Suprapubic skin (tissue), 4 donors: Measurements from ENCODE around the gene RAB26. TPM values are rescaled to one million over a fixed set of nuclear protein-coding genes. Genes with fewer than 3 reads are reported as not detected.
A peak's percentile ranks its signal among the peaks of the same experiment; 100 is the strongest.

Experiments
- DNase-seq, 2 donors: peaks; one replicate each; pipeline ENCODE4 v3.0.0-alpha.2; 2019; ENCODE audit warnings: low spot score in 2 of 2
- H3K27ac ChIP-seq: fragments of 200-600 bp; sonication (generic); one replicate; pipeline ENCODE4 v1.5.1; 2019
- H3K27me3 ChIP-seq: fragments of 200-600 bp; sonication (generic); one replicate; pipeline ENCODE4 v1.5.1; 2019
- H3K36me3 ChIP-seq: fragments of 200-600 bp; sonication (generic); one replicate; pipeline ENCODE4 v1.5.1; 2019
- H3K4me1 ChIP-seq: fragments of 200-600 bp; sonication (generic); one replicate; pipeline ENCODE4 v1.5.1; 2019
- H3K4me3 ChIP-seq: fragments of 200-600 bp; sonication (generic); one replicate; pipeline ENCODE4 v1.5.1; 2019; ENCODE audit warnings: mild to moderate bottlenecking
- H3K9me3 ChIP-seq: fragments of 200-600 bp; sonication (generic); one replicate; pipeline ENCODE4 v1.5.1; 2019
- EP300 ChIP-seq: sonication (generic); formaldehyde crosslinking; IDR thresholded peaks from one replicate; pipeline ENCODE4 v1.6.1; 2017; ENCODE audit warnings: antibody characterized with exemption
- POLR2A ChIP-seq, 2 donors: fragments of 450-650 bp; IDR thresholded peaks; one replicate each; pipeline ENCODE4 v1.6.1; 2017; ENCODE audit warnings: antibody characterized with exemption in 2 of 2, mild to moderate bottlenecking in 2 of 2, moderate library complexity in 2 of 2
- POLR2AphosphoS5 ChIP-seq, 3 donors: sonication (generic); formaldehyde crosslinking; IDR thresholded peaks; one replicate each; pipeline ENCODE4 v1.6.1; 2017; ENCODE audit warnings: antibody characterized with exemption in 3 of 3
- WGBS: methylation state at CpG from one replicate; pipeline ENCODE4 v1.1.5; 2018; 5-methylcytosine and 5-hydroxymethylcytosine counted together
- total RNA-seq, 4 donors: library from RNA; depleted of rRNA; stranded (reverse); fragments of >200 nt; gene quantifications; one replicate each; pipeline ENCODE4 v1.1.0, GENCODE V29; 2016
- TF ChIP-seq, protein P1 (sequence below), 2 donors: fragments of 200-600 bp in 1 of 2; fragments of 450-650 bp in 1 of 2; sonication (generic) in 1 of 2; IDR thresholded peaks; one replicate each; pipeline ENCODE4 v1.5.1; 2016 to 2019; ENCODE audit warnings: antibody characterized with exemption in 2 of 2, mild to moderate bottlenecking in 1 of 2, moderate library complexity in 1 of 2

The RAB26 gene
- total RNA-seq, 4 donors from 2014 or later: 0.64 to 3.0 (median 1.4) TPM

DNA sequence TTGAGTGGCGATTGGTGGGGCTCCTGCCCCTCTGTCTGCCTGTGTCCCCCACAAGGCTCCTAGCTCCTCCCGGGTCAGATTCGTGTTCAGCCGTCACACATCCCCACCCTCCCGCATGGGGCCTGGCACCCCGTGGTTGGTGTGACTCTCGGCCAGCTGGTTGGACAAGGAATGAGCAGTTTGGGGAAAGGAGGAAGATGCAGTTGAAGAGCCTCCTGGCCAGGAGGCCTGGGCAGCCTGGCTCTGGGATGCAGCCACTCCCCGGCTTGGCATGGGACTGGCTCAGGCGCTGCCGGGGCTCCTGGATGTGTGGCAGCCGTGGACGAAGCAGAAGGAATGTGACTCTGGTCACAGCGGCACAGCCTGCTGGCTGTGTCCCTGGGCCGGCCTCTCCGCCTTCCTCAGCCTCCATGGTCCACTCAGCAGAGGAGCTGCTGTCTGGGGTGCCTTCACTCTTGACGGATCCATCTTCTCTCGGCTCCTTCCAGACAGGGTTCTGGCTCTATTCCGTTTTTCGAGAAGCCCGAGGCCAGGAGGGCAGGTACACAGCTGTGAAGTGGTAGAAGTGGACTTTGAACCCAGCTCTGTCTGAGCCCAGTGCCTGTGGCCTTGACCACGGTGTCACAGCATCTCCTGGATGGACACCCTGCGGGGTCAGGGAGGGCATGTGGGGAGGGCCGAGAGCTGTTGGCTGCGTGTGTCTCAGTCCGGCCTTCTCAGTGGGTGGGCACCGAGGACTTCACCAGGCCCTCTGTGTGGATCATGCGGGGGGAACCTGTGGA is 9.2 kb downstream of the RAB26 start:
- Histone ChIP-seq H3K4me1 (peaks cover 86% of the 10 kb centered on the region), H3K9me3 (no peaks in the 10 kb centered on the region), H3K27ac (peak overlapping the region; percentile 91), H3K4me3 (peak overlapping the region; percentile 72), H3K36me3 (no peaks in the 10 kb centered on the region), H3K27me3 (no peaks in the 10 kb centered on the region)
- 65% methylated on average over 12 of the region's 27 CpGs for WGBS
- no peak for DNase-seq
- TF ChIP-seq EP300: no peak
- no peak for TF ChIP-seq POLR2AphosphoS5 (IDR thresholded peaks at IDR 0.05)
- TF ChIP-seq, protein P1, sequence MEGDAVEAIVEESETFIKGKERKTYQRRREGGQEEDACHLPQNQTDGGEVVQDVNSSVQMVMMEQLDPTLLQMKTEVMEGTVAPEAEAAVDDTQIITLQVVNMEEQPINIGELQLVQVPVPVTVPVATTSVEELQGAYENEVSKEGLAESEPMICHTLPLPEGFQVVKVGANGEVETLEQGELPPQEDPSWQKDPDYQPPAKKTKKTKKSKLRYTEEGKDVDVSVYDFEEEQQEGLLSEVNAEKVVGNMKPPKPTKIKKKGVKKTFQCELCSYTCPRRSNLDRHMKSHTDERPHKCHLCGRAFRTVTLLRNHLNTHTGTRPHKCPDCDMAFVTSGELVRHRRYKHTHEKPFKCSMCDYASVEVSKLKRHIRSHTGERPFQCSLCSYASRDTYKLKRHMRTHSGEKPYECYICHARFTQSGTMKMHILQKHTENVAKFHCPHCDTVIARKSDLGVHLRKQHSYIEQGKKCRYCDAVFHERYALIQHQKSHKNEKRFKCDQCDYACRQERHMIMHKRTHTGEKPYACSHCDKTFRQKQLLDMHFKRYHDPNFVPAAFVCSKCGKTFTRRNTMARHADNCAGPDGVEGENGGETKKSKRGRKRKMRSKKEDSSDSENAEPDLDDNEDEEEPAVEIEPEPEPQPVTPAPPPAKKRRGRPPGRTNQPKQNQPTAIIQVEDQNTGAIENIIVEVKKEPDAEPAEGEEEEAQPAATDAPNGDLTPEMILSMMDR (IDR thresholded peaks at IDR 0.05): no peak
- TF ChIP-seq POLR2A (IDR thresholded peaks at IDR 0.05): no peak

DNA sequence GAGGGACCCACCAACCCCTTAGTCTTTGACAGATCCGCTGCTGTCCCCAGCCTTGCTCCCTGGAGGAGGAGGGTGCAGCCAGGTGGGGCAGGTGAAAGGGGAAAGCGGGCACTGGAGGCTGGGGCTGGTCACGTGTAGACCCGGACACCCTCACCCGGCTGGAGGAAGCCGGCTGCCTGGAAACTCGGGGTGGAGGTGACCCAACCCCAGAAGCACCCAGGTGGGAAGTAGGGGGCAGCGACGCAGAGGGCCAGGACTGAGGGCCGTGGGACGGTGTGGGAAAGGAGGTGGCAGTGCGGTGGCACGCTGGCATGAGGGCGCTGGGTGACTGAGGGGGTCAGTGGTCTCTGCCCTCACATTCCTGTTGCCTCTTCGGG is 9.8 kb downstream of the RAB26 start:
- peak overlapping the region; percentile 72 for H3K4me3 ChIP-seq
- H3K4me1 ChIP-seq: peaks cover 86% of the 10 kb centered on the region
- peak overlapping the region; percentile 91 for H3K27ac ChIP-seq
- no peaks in the 10 kb centered on the region for H3K36me3 ChIP-seq
- DNase-seq: no peak
- WGBS: 89% methylated on average over 15 of the region's 15 CpGs
- no peaks in the 10 kb centered on the region for H3K27me3 ChIP-seq
- H3K9me3 ChIP-seq: no peaks in the 10 kb centered on the region
- no peak for TF ChIP-seq EP300
- no peak for TF ChIP-seq POLR2AphosphoS5 (IDR thresholded peaks at IDR 0.05)
- TF ChIP-seq, protein P1 (IDR thresholded peaks at IDR 0.05): no peak
- TF ChIP-seq POLR2A (IDR thresholded peaks at IDR 0.05): no peak

DNA sequence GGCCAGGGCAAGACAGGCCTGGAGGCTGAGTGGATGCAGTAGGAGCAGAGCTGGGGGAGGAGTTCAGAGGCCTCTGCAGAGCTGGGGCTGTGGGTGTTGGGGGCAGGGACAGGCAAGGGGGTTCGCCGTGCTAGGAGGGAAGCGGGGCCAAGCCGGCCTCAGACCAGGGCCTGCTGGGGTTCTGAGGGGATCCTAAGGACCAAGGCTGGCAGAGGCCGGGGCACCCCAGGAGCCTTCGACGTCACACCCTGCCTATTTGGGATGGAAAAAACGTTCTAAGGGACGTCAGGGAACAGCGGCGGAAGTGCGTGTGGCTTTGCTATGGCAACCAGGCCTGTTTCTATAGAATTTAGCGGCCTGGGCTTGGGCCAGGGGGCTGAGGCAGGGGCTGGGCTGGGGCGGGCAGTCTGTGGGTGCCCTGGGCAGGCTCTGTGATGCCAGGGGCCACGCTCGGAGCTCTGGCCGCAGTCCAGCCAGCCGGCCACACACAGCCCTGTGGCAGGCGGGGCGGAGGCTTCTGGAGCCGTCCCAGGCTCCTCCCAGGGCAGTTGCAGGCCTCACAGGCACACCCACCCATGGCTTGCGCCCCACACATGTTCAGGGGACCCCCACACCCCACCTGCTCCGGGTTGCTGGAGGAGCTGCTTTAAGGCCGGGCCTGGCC is 10.9 kb downstream of the RAB26 start:
- H3K4me3 ChIP-seq: peak overlapping the region; percentile 36
- TF ChIP-seq POLR2AphosphoS5 (IDR thresholded peaks at IDR 0.05): peak in 1 of 3 donors; percentile 21
- TF ChIP-seq EP300: no peak
- TF ChIP-seq POLR2A (IDR thresholded peaks at IDR 0.05): no peak
- TF ChIP-seq, protein P1 (IDR thresholded peaks at IDR 0.05): no peak
- H3K36me3 ChIP-seq: no peaks in the 10 kb centered on the region
- H3K9me3 ChIP-seq: no peaks in the 10 kb centered on the region
- no peaks in the 10 kb centered on the region for H3K27me3 ChIP-seq
- H3K27ac ChIP-seq: peak overlapping the region; percentile 91
- no peak for DNase-seq
- 22% methylated on average over 17 of the region's 24 CpGs for WGBS
- peaks cover 84% of the 10 kb centered on the region for H3K4me1 ChIP-seq

DNA sequence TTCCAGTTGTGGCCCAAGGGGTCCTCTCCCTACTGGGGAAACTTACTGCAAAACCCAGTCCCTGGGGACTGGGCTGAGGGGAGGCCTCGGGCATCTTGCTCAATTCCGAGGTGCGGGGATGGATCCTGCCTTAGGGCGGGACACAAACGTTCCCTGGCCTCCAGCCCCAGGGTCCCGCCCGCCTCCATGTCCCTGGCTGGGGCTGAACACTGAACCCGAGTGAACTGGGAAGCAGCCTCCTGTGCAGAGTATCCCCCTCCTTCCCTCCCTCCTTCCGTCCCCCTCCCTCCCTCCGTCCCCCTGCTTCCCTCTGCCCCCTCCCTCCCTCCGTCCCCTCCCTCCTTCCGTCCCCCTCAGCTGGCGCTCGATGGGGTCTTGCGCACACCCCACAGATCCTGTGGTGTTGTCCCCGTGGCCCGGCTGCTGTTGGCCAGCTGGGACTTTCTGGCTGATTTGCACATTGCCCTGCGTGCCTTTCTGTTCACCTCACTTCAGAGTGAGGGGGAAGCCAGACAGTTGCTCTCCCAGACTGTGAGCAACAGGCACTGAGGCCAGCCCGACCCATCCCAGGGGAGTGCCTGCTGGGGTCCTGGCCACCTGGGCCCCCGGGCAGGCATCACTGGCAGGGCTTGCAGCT is 12.6 kb downstream of the RAB26 start:
- Histone ChIP-seq H3K4me3 (peak overlapping the region; percentile 1), H3K27ac (peak overlapping the region; percentile 90), H3K9me3 (no peaks in the 10 kb centered on the region), H3K36me3 (peaks cover 5% of the 10 kb centered on the region), H3K4me1 (peaks cover 78% of the 10 kb centered on the region), H3K27me3 (no peaks in the 10 kb centered on the region)
- TF ChIP-seq POLR2AphosphoS5 (IDR thresholded peaks at IDR 0.05) (no peak), EP300 (no peak), POLR2A (IDR thresholded peaks at IDR 0.05) (no peak)
- TF ChIP-seq, protein P1 (IDR thresholded peaks at IDR 0.05): no peak
- 38% methylated on average over 16 of the region's 20 CpGs for WGBS
- peak; percentile 86 to 91 for DNase-seq

DNA sequence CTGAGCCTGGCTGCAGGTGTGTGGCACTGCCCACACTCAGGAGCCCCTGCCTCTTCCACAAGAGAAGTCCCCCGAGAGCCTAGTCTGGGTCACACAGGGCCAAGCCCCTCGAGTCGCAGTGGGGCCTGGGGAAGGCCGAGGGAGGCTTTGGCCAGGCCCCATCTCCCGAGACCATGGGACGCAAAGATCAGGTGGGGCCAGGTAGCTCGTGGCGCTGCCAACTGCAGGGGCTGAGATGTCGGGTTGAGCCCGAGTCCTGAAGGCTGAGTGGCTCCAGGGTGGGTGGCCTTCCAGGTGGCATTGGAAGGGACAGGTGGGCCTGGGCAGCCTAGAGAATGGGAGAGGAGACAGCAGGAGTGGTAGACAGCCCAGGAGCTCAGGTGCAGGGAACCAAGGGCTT is 13.5 kb downstream of the RAB26 start:
- H3K9me3 ChIP-seq: no peaks in the 10 kb centered on the region
- peak overlapping the region; percentile 90 for H3K27ac ChIP-seq
- TF ChIP-seq POLR2A (IDR thresholded peaks at IDR 0.05): no peak
- no peak for TF ChIP-seq POLR2AphosphoS5 (IDR thresholded peaks at IDR 0.05)
- TF ChIP-seq, protein P1 (IDR thresholded peaks at IDR 0.05): no peak
- no peak for TF ChIP-seq EP300
- peaks cover 73% of the 10 kb centered on the region for H3K4me1 ChIP-seq
- no peak for DNase-seq
- 76% methylated on average over 6 of the region's 10 CpGs for whole genome bisulfite sequencing
- no peaks in the 10 kb centered on the region for H3K27me3 ChIP-seq
- H3K4me3 ChIP-seq: no peak overlapping the region
- peaks cover 13% of the 10 kb centered on the region for H3K36me3 ChIP-seq
